Measurements from ENCODE around the gene SURF2.
"Not testable (repeated sequence)": the region's sequence is repeated elsewhere in the genome, so short reads cannot be mapped to it uniquely, and the experiment has no call there.

The SURF2 gene

DNA sequence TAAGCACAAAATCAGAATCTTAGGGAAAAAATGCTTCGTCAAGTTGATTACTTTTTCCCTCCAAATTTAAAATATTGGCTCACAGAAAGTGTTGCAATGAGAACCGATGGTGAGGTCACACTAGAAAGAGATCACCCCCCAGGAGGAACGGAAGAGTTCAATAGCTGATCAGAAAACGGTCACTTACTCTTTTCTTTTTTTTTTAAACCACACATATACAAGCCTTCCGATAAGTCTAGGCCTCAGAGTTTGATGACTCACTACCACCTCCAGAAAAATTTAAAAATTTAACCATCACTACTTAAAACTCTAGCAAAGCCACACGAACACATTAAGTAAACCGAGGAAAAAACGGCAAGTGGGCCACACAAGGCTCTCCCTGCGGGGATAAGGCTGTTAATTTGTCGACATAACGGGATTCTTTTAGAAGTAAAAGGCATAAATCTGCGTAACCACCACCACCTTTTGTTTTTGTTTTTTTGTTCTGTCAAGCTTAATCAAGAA is 18.3 kb downstream of the SURF2 start:
- H3K27me3 Mint-ChIP-seq (ENCODE audit: low read depth) = no peaks in the 10 kb centered on the region
- no peaks in the 10 kb centered on the region for H3K9me3 Mint-ChIP-seq
- peak overlapping the region; percentile 97 for H3K27ac Mint-ChIP-seq
- peaks cover 18% of the 10 kb centered on the region for H3K36me3 Mint-ChIP-seq (ENCODE audit: low read depth)
- peak overlapping the region; percentile 97 for H3K4me3 Mint-ChIP-seq
- peaks cover 43% of the 10 kb centered on the region for H3K4me1 Mint-ChIP-seq (ENCODE audit: low read depth)

DNA sequence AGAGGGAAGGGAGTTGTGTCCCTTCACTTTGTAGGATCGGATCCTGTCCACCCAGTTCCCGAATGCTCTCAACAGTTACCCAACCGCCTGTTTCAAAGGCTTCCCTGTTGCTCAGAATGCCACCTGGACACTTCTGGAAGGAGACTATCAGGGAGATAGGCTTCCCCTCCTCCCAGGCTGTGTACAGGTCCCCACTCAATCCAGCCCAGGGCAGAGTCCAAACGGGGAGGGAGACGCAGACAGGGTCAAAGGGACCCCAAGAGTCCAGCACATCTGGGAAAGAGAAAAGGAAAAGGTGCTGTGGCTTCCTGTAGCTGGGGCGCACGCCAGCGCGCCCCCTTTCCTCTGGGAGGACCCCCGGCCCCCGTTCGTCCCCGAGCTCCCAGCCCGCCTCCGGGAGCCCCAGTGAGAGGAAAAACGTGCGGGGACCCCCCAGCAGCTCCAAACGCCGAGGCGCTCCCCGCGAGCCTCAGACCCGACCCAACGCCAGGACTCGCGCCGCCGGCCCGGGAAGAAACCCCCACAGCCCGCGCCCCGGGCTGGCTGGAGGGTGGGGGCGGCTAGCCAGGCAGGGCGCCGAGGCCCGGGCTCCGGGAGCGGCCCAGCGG is 18.9 kb downstream of the SURF2 start:
- Mint-ChIP-seq H3K9me3 (no peaks in the 10 kb centered on the region), H3K36me3 (ENCODE audit: low read depth) (peaks cover 13% of the 10 kb centered on the region), H3K4me1 (ENCODE audit: low read depth) (peaks cover 37% of the 10 kb centered on the region), H3K27me3 (ENCODE audit: low read depth) (no peaks in the 10 kb centered on the region), H3K27ac (peak overlapping the region; percentile 97), H3K4me3 (peak overlapping the region; percentile 97)

DNA sequence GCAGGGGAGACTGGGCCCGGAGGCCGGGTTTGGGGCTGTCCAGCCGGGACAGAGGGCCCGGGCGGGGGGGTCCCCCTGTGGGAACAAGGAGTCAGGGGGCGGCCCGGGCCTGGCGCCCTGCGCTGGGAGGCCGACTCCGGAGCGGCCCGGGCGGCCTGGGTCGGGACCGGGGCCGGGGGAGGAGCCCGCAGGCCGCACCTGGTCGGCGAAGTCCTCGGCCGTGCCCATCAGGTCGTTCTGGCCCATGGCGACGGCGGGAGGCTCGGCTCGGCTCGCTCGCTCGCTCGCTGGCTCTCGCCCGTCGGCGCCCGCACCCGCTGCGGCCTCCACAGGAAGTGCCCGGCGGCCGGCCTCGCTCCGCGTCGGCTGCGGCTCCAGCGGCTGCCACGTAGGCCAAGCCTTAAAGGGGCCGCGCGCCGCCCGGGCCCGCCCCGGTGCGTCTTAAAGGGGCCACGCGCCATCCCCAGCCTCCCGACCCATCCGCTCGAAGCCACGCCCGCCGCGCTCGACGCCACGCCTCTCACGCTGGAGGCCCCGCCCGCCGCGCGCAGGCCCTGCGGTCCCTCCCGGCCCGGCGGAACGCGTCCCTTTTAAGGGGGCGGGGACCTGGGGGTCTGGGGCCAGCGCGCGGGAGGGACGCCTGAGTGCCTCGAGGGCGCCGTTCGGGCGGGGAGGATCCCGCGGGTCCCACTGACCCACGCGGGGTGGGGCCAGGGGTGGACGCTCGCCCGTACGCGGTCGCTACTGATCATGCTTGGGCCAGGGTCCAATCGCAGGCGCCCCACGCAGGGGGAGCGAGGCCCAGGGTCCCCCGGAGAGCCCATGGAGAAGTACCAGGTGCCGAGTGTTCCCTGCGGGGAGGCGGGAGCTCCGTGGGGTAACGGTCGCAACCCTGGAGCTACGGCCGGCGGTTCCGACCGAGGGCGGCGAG is 19.6 kb downstream of the SURF2 start, which contains the start of the genes STKLD1 and SURF4:
STKLD1 (plus strand) TSS at position 643 of the 931 bp plus-strand sequence; CDS start at position 751, 108 bp downstream.
SURF4 (minus strand) TSS at position 337 of the 931 bp plus-strand sequence; CDS start at position 246, 91 bp downstream.
- Mint-ChIP-seq H3K4me3 (peak within 1 kb of the TSS; percentile 97), H3K27me3 (ENCODE audit: low read depth) (no peaks in the 10 kb centered on the region), H3K36me3 (ENCODE audit: low read depth) (peaks cover 9% of the 10 kb centered on the region), H3K9me3 (no peaks in the 10 kb centered on the region), H3K4me1 (ENCODE audit: low read depth) (peaks cover 30% of the 10 kb centered on the region), H3K27ac (peak within 1 kb of the TSS; percentile 97)

DNA sequence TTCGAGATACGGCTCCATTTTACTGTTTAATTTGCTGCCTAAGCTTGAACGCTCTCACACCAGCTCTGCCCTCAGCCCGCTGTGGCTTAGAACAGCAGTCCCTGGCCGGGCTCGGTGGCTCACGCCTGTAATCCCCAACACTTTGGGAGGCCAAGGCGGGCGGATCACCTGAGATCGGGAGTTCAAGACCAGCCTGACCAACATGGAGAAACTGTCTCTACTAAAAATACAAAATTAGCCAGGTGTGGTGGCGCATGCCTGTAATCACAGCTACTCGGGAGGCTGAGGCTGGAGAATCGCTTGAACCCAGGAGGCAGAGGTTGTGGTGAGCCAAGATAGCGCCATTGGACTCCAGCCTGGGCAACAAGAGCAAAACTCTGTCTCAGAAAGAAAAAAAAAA is 20.9 kb downstream of the SURF2 start:
- H3K27me3 Mint-ChIP-seq (ENCODE audit: low read depth) = not testable (repeated sequence)

DNA sequence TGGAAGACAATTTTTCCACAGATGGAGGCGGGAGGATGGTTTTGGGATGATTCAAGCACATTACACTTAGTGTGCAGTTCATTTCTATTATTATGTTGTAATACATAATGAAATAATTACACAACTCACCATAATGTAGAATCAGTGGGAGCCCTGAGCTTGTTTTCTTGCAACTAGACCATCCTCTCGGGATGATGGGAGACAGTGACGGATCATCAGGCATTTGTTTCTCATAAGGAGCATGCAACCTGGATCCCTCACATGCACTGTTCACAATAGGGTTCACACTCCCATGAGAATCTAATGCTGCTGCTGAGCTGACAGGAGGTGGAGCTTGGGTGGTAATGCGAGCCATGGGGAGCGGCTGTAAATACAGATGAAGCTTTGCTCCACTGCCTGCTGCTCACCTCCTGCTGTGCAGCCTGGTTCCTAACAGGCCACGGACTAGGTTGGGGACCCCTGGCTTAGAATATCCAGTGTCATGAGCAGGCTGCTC is 21.4 kb downstream of the SURF2 start:
- Mint-ChIP-seq H3K27me3 (ENCODE audit: low read depth) (no peaks in the 10 kb centered on the region), H3K27ac (no peak overlapping the region), H3K9me3 (no peaks in the 10 kb centered on the region), H3K4me3 (no peak overlapping the region), H3K36me3 (ENCODE audit: low read depth) (peaks cover 6% of the 10 kb centered on the region), H3K4me1 (ENCODE audit: low read depth) (peaks cover 14% of the 10 kb centered on the region)

More for the DNA sequence above, 20.9 kb downstream of the SURF2 start:
- not testable (repeated sequence) for H3K9me3 Mint-ChIP-seq; H3K36me3 Mint-ChIP-seq (ENCODE audit: low read depth); H3K27ac Mint-ChIP-seq
- H3K4me3 Mint-ChIP-seq = peak overlapping the region; percentile 68
- H3K4me1 Mint-ChIP-seq (ENCODE audit: low read depth) = peaks cover 18% of the 10 kb centered on the region

- Mint-ChIP-seq H3K27ac (no peak overlapping the region), H3K4me1 (ENCODE audit: low read depth) (peaks cover 8% of the 10 kb centered on the region), H3K4me3 (peak overlapping the region; percentile 27), H3K36me3 (ENCODE audit: low read depth) (peaks cover 3% of the 10 kb centered on the region), H3K27me3 (ENCODE audit: low read depth) (no peaks in the 10 kb centered on the region), H3K9me3 (no peaks in the 10 kb centered on the region)
These were observed 22.1 kb downstream of the SURF2 start for GRCh38 chr9:133378408-133378962.

GRCh38 chr9:133379153-133380086 is 23.1 kb downstream of the SURF2 start:
- Mint-ChIP-seq H3K9me3 (no peaks in the 10 kb centered on the region), H3K27ac (no peak overlapping the region), H3K4me3 (no peak overlapping the region), H3K36me3 (ENCODE audit: low read depth) (peaks cover 3% of the 10 kb centered on the region), H3K4me1 (ENCODE audit: low read depth) (peaks cover 4% of the 10 kb centered on the region), H3K27me3 (ENCODE audit: low read depth) (no peaks in the 10 kb centered on the region)

DNA sequence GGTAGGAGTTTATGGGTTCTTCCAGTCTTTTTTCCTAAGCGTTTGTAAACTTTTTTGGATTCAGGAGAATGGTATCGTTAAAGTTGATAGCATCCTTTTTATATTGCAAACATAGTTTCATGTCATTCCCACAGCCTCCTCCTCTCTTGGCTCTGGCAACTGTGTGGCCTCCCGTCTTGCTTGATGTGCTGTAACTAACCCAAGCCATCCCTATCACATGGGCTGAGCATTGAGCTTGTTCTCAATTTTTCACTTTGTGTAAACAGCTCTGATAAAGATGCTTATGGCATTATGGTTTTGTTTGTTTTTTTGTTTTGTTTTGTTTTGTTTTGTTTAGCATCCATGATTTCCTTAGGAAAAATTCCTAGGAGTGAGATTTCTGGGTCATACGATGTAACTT is 24.4 kb downstream of the SURF2 start:
- Mint-ChIP-seq H3K36me3 (ENCODE audit: low read depth) (no peaks in the 10 kb centered on the region), H3K27me3 (ENCODE audit: low read depth) (no peaks in the 10 kb centered on the region), H3K9me3 (no peaks in the 10 kb centered on the region), H3K4me3 (no peak overlapping the region), H3K4me1 (ENCODE audit: low read depth) (no peaks in the 10 kb centered on the region), H3K27ac (no peak overlapping the region)

- no peak overlapping the region for H3K4me3 Mint-ChIP-seq
- no peaks in the 10 kb centered on the region for H3K4me1 Mint-ChIP-seq (ENCODE audit: low read depth)
- no peaks in the 10 kb centered on the region for H3K9me3 Mint-ChIP-seq
- H3K27me3 Mint-ChIP-seq (ENCODE audit: low read depth) = no peaks in the 10 kb centered on the region
- no peak overlapping the region for H3K27ac Mint-ChIP-seq
- H3K36me3 Mint-ChIP-seq (ENCODE audit: low read depth) = no peaks in the 10 kb centered on the region
These were observed 26.3 kb downstream of the SURF2 start for GRCh38 chr9:133382507-133383141.

- H3K9me3 Mint-ChIP-seq = no peaks in the 10 kb centered on the region
- no peak overlapping the region for H3K27ac Mint-ChIP-seq
- no peaks in the 10 kb centered on the region for H3K36me3 Mint-ChIP-seq (ENCODE audit: low read depth)
- no peak overlapping the region for H3K4me3 Mint-ChIP-seq
- no peaks in the 10 kb centered on the region for H3K4me1 Mint-ChIP-seq (ENCODE audit: low read depth)
- no peaks in the 10 kb centered on the region for H3K27me3 Mint-ChIP-seq (ENCODE audit: low read depth)
These were observed 27.1 kb downstream of the SURF2 start for GRCh38 chr9:133383438-133383837.

- H3K36me3 Mint-ChIP-seq (ENCODE audit: low read depth) = no peaks in the 10 kb centered on the region
- H3K4me1 Mint-ChIP-seq (ENCODE audit: low read depth) = no peaks in the 10 kb centered on the region
- no peaks in the 10 kb centered on the region for H3K27me3 Mint-ChIP-seq (ENCODE audit: low read depth)
- no peak overlapping the region for H3K4me3 Mint-ChIP-seq
- no peaks in the 10 kb centered on the region for H3K9me3 Mint-ChIP-seq
- no peak overlapping the region for H3K27ac Mint-ChIP-seq
These were observed 28.5 kb downstream of the SURF2 start for GRCh38 chr9:133384736-133385321.

DNA sequence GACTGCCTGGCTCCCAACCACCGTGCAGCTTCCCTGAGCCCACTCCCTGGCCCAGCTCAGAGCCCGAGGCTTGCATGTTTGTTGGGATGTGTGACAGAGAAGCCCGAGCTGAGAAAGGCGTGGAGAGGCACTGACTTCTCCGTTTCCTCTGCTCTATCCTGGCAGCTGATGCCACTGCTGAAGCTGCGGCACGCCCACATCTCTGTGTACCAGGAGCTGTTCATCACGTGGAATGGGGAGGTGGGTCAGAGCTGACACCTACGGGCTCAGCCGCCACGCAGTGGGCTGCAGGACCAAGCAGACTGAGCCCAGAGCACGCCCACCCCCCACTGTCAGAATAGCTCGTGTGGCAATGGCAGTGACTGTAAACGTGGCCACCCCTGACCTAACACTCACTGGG is 29.1 kb downstream of the SURF2 start:
- no peak overlapping the region for H3K27ac Mint-ChIP-seq
- no peaks in the 10 kb centered on the region for H3K9me3 Mint-ChIP-seq
- no peaks in the 10 kb centered on the region for H3K27me3 Mint-ChIP-seq (ENCODE audit: low read depth)
- no peaks in the 10 kb centered on the region for H3K4me1 Mint-ChIP-seq (ENCODE audit: low read depth)
- H3K4me3 Mint-ChIP-seq = no peak overlapping the region
- H3K36me3 Mint-ChIP-seq (ENCODE audit: low read depth) = no peaks in the 10 kb centered on the region

DNA sequence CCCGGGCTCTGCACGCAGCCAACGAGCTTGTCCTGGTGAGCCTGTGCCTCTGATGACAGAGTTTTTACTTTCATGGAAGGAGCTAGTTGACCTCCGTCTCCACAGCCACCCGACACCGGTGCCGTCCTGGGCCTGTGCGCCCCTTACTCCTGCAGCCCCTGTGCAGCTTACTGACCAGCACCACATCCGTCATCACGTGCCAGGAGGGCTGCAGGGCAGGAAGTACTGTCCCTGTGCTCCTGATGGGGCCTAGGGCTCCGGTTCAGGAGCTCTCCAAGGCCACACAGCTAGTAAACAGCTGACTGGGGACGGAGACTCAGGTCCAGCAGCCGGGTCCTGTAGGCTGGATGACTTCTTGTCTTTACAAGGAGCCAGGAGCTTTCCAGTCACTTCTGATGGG is 30.0 kb downstream of the SURF2 start:
- H3K36me3 Mint-ChIP-seq (ENCODE audit: low read depth) = no peaks in the 10 kb centered on the region

More for the DNA sequence above, 30.0 kb downstream of the SURF2 start:
- H3K9me3 Mint-ChIP-seq = no peaks in the 10 kb centered on the region
- H3K4me3 Mint-ChIP-seq = no peak overlapping the region
- H3K4me1 Mint-ChIP-seq (ENCODE audit: low read depth) = no peaks in the 10 kb centered on the region
- H3K27me3 Mint-ChIP-seq (ENCODE audit: low read depth) = no peaks in the 10 kb centered on the region
- no peak overlapping the region for H3K27ac Mint-ChIP-seq
